Fibroblast of pulmonary artery (primary cell): ENCODE data around the gene RPS27.

Experiments
- DNase-seq: peaks from one replicate; pipeline ENCODE4 v3.0.0-alpha.2; 2010; ENCODE audit warnings: low read depth
- H3K4me3 ChIP-seq: replicated peaks from 2 replicates; pipeline ENCODE4 v1.5.1; 2011; ENCODE audit warnings: low read depth, mild to moderate bottlenecking, control low read depth, low read length, moderate library complexity
- TF ChIP-seq, protein P1 (sequence below): IDR thresholded peaks from 2 replicates; pipeline ENCODE4 v1.5.1; 2011; ENCODE audit warnings: mild to moderate bottlenecking, control low read depth, low read length, inconsistent platforms; ENCODE audit errors: missing control alignments

RPS27 gene

DNA sequence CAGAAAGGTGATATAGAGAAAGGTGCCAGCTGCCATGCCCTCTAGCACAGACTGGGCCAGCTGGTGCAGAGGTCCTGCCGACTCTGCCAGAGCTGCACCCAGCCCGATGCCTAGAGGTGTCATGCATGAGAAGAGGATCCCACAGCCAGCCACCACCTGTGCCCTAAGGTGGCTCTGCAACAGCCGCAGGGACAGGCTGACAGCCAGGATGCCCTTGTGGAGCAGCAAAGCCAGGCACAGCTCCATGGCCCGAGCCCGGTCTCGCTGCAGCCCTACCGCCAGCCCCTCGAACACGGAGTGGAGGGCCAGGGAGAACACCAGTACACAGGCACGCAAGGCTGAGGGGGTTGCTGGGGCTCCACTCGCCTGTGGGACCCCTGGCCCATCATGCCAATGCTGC lies 30.4 kb upstream of the RPS27 start:
- no peak overlapping the region for H3K4me3 ChIP-seq
- no peak for DNase-seq
- TF ChIP-seq, protein P1, sequence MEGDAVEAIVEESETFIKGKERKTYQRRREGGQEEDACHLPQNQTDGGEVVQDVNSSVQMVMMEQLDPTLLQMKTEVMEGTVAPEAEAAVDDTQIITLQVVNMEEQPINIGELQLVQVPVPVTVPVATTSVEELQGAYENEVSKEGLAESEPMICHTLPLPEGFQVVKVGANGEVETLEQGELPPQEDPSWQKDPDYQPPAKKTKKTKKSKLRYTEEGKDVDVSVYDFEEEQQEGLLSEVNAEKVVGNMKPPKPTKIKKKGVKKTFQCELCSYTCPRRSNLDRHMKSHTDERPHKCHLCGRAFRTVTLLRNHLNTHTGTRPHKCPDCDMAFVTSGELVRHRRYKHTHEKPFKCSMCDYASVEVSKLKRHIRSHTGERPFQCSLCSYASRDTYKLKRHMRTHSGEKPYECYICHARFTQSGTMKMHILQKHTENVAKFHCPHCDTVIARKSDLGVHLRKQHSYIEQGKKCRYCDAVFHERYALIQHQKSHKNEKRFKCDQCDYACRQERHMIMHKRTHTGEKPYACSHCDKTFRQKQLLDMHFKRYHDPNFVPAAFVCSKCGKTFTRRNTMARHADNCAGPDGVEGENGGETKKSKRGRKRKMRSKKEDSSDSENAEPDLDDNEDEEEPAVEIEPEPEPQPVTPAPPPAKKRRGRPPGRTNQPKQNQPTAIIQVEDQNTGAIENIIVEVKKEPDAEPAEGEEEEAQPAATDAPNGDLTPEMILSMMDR: no peak

DNA sequence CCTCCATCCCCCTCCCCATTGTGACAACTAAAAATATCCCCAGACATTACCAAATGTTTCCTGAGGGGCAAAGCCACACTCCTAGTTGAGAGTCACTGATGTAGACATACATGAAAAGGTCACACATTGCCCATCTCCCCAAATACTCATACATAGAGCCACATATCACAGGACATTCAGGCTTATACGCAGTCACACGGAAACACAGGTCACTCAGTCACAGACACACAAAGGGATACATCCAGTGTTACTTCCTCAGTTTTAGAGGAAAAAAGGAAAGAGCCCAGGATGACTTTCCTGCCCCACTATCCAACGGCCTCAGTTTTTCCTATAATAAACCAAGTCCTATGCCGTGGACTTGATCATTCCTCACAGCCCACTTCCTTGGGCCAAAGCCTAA lies 29.1 kb upstream of the RPS27 start:
- H3K4me3 ChIP-seq: peak overlapping the region; percentile 87
- TF ChIP-seq, protein P1: no peak
- DNase-seq: no peak

DNA sequence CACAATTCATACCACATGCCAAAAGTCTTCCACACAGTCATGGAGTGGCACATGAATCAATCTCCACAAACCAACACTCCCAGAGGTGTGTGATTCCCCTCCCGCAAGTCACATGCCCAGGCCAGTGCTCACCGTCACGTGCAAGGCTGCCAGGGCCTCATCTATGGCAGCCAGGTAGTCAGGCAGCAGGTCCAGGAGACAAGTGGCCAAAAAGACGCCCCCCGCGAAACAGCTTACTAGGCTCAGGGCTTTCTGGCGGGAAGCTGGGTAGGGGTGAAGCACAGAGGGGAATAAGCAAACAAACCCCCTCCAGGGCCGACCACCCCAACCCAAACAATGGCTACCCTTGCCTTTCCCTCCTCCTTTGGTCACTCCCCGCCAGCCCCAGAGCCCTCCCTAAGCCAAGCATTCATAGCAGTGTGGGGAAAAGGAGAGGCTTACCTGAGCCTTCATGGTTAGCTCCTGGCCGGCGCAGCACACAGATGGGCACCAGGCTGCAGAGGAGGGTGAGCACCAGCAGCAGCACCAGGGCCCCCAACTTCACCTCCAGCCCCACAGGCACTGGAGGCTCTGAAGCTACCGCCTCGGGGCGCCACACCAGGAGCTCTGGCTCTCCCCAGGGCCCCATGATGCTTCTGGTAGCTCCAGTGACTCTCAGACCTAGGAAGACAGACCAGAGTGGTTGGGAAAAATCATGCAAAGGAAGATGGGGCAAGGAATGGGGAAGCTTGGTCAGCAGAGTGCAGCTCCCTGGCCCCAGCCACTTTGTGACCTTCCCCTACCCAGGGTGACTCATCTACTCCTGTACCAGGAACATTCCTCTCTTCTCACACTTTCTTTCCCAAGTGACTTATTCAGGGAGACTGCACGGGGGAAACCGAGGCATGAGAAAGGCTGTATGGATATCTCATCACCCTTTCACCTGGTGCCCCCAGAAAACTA lies 28.2 kb upstream of the RPS27 start:
- H3K4me3 ChIP-seq: peak overlapping the region; percentile 87
- TF ChIP-seq, protein P1: no peak
- peak; percentile 48 for DNase-seq

- TF ChIP-seq, protein P1: no peak
- peak; percentile 96 for DNase-seq
- peak within 1 kb of the TSS; percentile 87 for H3K4me3 ChIP-seq
Measured at GRCh38 chr1:153963030-153963849, 27.3 kb upstream of the RPS27 start, which contains the start of gene SLC39A1. Gene SLC39A1, minus strand, starts transcription at chr1:153963537. Its CDS starts 822 bp downstream, at chr1:153962715.

DNA sequence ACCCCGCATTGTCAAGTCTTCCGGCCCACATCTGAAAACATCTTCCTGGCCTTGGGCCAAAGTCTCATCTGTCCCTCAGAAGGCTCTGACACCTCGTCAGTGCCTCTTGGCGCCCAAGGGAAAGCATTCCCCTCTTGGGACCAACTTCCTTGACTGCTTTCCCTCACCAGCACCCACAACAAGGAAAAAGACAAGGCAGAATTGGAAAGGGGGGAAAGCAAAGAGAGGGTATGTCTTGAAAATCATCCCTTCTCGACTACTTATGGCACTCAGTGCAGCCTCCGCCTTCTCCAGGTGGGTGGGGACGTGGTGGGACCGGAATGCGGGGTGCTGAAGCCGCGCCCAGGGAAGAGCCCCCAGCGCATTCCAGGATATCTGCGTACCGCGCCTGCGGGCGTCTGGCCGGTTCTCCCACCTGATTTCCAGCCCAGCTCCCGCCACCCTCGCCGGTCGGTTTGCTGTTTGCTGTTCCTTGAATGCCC lies 26.7 kb upstream of the RPS27 start:
- TF ChIP-seq, protein P1: no peak
- DNase-seq: no peak
- peak overlapping the region; percentile 87 for H3K4me3 ChIP-seq

GRCh38 chr1:153967107-153967999 lies 23.2 kb upstream of the RPS27 start, which contains the start of gene CREB3L4:
Gene CREB3L4, plus strand, starts transcription at chr1:153967902. Its CDS starts 624 bp downstream, at chr1:153968526.
- H3K4me3 ChIP-seq: peak within 1 kb of the TSS; percentile 73
- DNase-seq: peak; percentile 99
- TF ChIP-seq, protein P1: peak; percentile 51
